Muscle layer of colon (tissue), 2 donors: ENCODE results near the gene SURF6.

Source experiments
- H3K27ac ChIP-seq: one replicate; pipeline ENCODE4 v1.7.0; 2013; ENCODE audit warnings: low read depth, mild to moderate bottlenecking, low read length, moderate library complexity
- H3K27me3 ChIP-seq, 2 donors: one replicate each; pipeline ENCODE4 v1.7.0; 2013; ENCODE audit warnings: low read length in 2 of 2, mild to moderate bottlenecking in 2 of 2; ENCODE audit not compliant: insufficient read depth in 2 of 2, control insufficient read depth in 1 of 2
- H3K36me3 ChIP-seq: one replicate; pipeline ENCODE4 v1.7.0; 2013; ENCODE audit warnings: mild to moderate bottlenecking, low read length; ENCODE audit not compliant: insufficient read depth
- H3K4me1 ChIP-seq: one replicate; pipeline ENCODE4 v1.7.0; 2013; ENCODE audit warnings: mild to moderate bottlenecking, low read length; ENCODE audit not compliant: insufficient read depth
- H3K4me3 ChIP-seq, 2 donors: one replicate each; pipeline ENCODE4 v1.7.0; 2013; ENCODE audit warnings: low read length in 2 of 2, low read depth in 1 of 2, mild to moderate bottlenecking in 1 of 2, moderate library complexity in 1 of 2
- H3K9ac ChIP-seq: one replicate; pipeline ENCODE4 v1.7.0; 2013; ENCODE audit warnings: low read length
- H3K9me3 ChIP-seq: one replicate; pipeline ENCODE4 v1.7.0; 2013; ENCODE audit warnings: mild to moderate bottlenecking, low read length
- donor health status: abdominal sarcoma.
- donor health status: Adenocarcinoma of cecum.

SURF6 gene

DNA sequence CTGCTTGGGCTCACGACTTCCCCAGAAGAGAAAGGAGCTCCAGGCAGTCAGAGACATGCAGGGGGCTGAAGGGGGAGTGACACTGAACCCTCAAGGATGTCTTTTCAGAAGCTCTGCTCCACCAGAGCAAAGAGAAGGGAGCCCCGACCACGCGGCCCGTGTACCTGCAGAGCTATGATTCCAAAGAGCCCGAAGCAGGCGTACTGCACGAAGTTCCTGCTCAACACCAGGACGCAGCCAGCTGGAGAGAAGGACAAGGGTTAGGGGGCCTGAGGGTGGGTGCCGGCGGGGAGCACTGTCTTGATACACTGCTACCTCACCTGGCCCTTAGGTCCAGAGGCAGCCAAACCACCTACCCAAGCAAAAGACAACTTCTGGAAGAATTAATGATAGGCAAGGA lies 30.4 kb upstream of the SURF6 start:
- Histone ChIP-seq H3K36me3 (peaks cover 59% of the 10 kb centered on the region), H3K27ac (no peak overlapping the region), H3K4me1 (peaks cover 33% of the 10 kb centered on the region), H3K9ac (no peak overlapping the region), H3K27me3 (no peaks in the 10 kb centered on the region), H3K4me3 (no peak overlapping the region), H3K9me3 (no peaks in the 10 kb centered on the region)

DNA sequence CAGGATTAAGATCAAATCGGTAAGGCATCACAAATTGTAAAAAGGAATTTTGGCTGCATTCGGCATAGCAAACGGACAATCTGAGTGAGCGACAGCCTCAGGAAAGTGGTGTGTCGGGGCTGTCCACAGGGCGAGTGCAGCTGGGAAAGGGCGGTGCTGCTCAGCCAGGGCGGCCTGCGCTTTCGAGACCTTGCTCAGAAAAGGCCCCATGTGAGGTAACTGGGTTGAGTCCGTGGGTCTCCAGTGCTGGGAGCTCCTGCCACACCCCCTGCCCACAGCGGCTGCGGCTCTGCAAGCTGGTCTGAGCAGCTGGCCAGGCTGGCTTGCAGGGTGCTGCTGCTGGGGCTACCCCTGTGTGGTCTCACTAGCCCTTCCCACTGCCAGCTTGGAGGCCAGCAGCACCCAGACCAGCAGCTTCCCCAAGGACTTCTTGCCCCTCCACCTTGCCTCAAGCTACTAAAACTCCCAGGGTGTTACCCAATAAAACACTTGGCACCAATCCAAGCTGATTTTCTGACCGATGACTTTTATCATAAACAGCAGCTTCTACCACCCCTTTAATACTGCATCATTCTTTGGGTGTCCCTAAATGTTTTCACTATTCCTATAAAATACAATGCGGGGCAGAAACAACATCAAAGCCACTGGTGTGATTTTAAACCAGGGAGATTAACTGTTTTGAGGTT lies 26.5 kb upstream of the SURF6 start:
- Histone ChIP-seq H3K4me3 (no peak overlapping the region), H3K4me1 (peaks cover 7% of the 10 kb centered on the region), H3K27me3 (no peaks in the 10 kb centered on the region), H3K27ac (no peak overlapping the region), H3K9ac (no peak overlapping the region), H3K9me3 (no peaks in the 10 kb centered on the region), H3K36me3 (peaks cover 55% of the 10 kb centered on the region)

DNA sequence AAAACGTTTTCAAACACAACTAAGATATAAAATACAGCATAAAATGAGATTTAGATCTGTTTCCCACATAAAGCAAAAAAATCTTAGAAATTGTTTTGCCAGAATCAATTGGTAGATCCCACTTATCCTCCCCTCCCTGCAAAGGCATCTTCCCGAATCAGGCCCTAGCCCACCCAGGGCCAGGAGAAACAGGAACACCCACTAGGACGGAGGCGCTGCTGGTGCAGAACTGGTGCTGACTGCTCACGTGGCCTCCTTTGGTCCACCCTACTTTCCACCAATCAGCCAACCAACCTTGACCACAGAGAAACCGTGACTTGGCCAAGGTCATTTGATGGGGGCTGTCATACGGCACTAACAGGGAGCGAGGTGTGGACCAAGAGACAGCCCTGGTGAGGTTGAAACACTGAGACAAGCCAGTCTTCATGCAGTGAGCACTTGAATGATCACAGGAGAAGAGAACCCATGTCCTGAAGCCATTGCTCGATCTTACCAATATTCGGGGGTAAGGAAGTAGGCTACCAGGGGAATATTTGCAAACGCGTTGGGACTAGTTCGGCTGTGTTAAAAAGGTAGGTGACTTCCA lies 25.6 kb upstream of the SURF6 start:
- Histone ChIP-seq H3K36me3 (peaks cover 48% of the 10 kb centered on the region), H3K9ac (no peak overlapping the region), H3K27ac (no peak overlapping the region), H3K27me3 (no peaks in the 10 kb centered on the region), H3K4me1 (peaks cover 12% of the 10 kb centered on the region), H3K9me3 (no peaks in the 10 kb centered on the region), H3K4me3 (no peak overlapping the region)

DNA sequence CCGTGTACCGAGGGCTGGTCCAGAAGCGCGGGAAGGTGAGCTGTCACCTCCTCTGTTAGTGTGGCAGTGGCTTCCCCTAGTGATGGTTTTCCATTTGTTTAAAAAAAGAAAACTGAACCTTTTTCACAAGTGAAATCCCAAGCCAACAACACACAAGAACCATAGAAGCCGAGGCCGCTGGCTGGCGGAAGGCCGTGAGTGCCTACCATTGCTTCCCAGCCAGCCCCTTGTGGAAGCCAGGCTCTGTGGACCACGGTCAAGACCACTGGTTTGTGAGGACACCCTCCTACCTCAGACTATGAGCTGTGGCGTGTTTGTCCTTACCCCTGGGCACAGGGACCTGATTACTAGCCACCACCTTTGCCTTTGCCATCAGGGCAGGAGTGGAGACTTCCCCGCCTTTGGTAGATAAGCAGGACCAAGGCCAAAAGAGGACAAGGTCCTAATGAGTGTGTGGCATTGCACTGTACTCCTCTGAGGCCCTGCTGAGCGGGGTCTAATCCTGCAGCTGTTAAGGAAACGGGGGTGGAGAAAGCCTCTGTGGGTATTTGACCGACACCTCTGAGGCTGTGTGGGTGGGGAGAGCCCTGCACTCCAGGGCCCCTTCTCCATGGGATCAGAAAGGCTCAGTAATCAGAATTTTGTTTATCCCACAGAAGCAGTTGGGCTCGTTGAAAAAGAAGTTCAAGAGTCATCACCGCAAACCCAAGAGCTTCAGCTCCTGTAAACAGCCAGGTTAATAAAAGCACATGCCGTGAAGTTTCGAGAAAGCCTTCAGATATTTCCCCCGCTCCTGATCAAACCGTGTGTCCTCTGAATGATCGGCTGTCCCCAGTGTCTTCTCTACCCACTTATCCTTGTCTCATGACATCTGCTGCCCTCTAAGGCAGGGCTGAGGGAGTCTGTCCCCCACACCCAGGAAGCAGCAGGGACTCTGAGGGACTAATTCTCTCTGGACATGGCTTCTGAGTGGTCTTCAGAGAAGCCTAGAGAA lies 24.7 kb upstream of the SURF6 start:
- Histone ChIP-seq H3K27me3 (no peaks in the 10 kb centered on the region), H3K9ac (no peak overlapping the region), H3K4me1 (peaks cover 13% of the 10 kb centered on the region), H3K27ac (no peak overlapping the region), H3K9me3 (no peaks in the 10 kb centered on the region), H3K36me3 (peaks cover 39% of the 10 kb centered on the region), H3K4me3 (no peak overlapping the region)

DNA sequence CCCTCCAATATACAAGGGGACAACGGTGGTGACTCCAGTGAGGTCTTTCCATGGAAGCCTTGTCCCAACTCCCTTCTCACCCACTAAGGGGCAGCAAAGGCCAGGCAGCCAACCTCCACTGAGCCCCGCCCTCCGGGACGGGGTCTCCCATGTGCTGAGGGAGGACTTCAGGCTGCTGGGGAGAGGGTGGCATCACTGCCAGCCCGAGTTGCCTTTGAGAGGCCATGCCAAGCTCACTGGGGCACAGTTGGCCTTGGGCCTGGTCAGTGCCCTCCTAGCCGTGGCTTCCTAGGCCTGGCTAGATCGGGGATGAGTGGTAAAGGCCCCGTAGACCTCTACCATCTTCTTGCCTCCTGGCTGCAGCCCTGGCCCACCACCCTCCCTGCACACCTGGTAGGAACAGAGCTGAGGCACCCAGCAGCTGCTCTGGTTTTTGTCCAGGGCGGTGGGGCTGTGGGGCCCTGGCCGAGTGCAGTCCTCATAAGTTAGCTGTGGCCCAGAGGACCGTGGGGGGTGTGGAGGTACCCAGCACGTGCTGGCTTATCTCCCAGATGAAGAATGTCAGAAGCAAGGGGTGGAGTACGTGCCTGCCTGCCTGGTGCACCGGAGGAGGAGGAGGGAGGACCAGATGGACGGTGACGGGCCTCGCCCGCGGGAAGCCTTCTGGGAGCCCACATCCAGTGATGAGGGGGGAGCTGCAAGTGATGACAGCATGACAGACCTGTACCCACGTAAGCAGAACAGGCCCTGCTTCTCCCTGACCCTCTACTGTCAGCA lies 23.6 kb upstream of the SURF6 start:
- Histone ChIP-seq H3K27me3 (no peaks in the 10 kb centered on the region), H3K4me1 (peaks cover 22% of the 10 kb centered on the region), H3K4me3 (no peak overlapping the region), H3K27ac (no peak overlapping the region), H3K9ac (no peak overlapping the region), H3K9me3 (no peaks in the 10 kb centered on the region), H3K36me3 (peaks cover 36% of the 10 kb centered on the region)

DNA sequence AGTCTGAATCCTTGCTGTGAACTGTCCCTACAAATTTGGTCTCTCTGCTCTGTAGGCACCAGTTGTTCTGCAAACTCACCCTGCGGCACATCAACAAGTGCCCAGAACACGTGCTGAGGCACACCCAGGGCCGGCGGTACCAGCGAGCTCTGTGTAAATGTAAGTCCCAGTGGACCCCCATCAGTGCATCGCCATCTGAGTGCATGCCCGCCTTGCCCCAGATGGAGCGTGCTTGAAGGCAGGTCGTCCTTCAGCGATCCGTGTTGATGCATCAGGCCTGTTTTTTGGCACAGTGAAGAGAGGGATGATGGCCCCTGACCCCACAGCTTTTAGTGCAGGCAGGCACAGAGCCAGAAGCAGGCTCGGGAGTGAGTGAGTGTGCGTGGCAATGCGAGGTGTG lies 21.7 kb upstream of the SURF6 start:
- H3K9me3 ChIP-seq = no peaks in the 10 kb centered on the region
- H3K36me3 ChIP-seq = peaks cover 32% of the 10 kb centered on the region
- peak overlapping the region in 1 of 2 donors; percentile 8 for H3K4me3 ChIP-seq
- H3K4me1 ChIP-seq = peaks cover 22% of the 10 kb centered on the region
- H3K27ac ChIP-seq = no peak overlapping the region
- no peak overlapping the region for H3K9ac ChIP-seq
- no peaks in the 10 kb centered on the region for H3K27me3 ChIP-seq

DNA sequence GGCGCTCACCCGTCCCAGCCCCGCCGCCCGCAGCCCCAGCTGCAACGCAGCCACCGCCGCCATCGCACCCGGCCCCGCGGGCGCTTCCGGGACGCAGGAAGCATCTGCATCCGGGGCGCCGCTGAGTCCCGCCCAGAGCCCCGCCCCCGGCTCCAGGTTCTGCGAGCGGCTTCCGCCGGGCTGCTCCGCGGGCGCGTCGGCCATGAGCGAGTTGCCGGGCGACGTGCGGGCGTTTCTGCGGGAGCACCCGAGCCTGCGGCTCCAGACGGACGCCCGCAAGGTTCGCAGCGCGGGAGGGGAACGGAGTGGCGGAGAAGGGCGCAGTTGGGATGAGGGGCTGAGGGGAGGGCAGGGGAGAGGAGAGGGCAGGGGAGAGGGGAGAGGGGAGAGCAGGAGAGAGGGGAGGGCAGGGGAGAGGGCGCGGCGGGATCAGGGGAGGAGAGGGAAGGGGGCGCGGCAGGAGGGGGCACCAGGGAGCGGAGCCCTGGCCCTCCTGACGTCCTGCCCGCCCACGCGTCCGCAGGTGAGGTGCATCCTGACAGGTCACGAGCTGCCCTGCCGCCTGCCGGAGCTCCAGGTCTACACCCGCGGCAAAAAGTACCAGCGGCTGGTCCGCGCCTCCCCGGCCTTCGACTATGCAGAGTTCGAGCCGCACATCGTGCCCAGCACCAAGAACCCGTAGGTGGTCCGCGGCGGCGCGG lies 20.6 kb upstream of the SURF6 start, which contains the start of the genes SURF1 and SURF2:
SURF1 (minus strand) TSS at position 97 of the 701 bp plus-strand sequence; CDS start at position 63, 34 bp downstream.
SURF2 (plus strand) TSS at position 160 of the 701 bp plus-strand sequence; CDS start at position 203, 43 bp downstream.
- peak within 1 kb of the TSS; percentile 71 to 77 for H3K4me3 ChIP-seq
- H3K27ac ChIP-seq = peak within 1 kb of the TSS; percentile 61
- H3K9ac ChIP-seq = peak within 1 kb of the TSS; percentile 57
- H3K9me3 ChIP-seq = no peaks in the 10 kb centered on the region
- no peaks in the 10 kb centered on the region for H3K27me3 ChIP-seq
- peaks cover 32% of the 10 kb centered on the region for H3K36me3 ChIP-seq
- peaks cover 22% of the 10 kb centered on the region for H3K4me1 ChIP-seq

DNA sequence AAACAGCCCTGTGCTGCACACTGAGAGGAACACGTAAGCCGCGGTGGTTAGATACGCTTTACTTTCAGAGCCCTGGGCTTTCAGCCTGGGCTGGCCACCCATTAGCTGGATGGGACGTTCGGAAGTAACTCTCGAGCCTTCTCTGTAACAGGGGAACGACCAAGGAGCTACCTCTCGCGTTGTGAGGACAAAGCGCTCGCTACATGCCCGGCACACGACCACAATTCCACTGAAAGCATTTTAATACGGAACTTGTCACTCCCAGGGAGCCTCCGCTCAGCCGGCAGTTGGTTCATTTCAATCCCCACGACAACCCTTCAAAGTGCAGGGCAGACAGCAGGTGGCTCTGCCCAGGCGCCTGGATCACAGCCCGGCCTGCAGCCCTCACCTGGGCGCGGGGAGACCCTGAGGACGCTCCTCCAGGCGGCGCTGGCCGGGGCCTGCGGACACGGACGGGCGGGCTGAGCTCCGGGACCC lies 19.9 kb upstream of the SURF6 start:
- Histone ChIP-seq H3K9me3 (no peaks in the 10 kb centered on the region), H3K9ac (peak overlapping the region; percentile 57), H3K27me3 (no peaks in the 10 kb centered on the region), H3K4me1 (peaks cover 22% of the 10 kb centered on the region), H3K4me3 (peak overlapping the region; percentile 59 to 77), H3K36me3 (peaks cover 33% of the 10 kb centered on the region), H3K27ac (peak overlapping the region; percentile 61)

DNA sequence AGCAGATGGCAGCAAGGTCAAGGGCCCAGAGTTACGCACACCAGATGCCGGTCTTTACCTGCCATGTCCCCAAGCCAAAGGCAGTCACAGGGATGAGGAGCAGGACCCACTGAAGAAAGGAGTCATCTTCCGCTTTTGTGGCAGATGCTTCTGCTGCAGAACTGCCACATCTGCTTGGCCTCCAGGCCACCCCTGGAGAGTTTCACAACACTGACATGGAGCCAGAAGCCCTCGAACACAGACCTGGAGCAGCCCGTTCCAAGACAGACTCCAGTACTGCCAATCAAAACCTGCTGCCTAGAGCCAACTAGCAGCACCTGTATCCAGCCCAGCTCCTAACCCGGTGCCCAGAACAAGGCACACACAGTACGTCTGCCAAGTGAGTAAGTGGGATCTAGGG lies 18.8 kb upstream of the SURF6 start:
- Histone ChIP-seq H3K4me3 (no peak overlapping the region), H3K27ac (no peak overlapping the region), H3K36me3 (peaks cover 41% of the 10 kb centered on the region), H3K9ac (no peak overlapping the region), H3K27me3 (no peaks in the 10 kb centered on the region), H3K9me3 (no peaks in the 10 kb centered on the region), H3K4me1 (peaks cover 23% of the 10 kb centered on the region)

DNA sequence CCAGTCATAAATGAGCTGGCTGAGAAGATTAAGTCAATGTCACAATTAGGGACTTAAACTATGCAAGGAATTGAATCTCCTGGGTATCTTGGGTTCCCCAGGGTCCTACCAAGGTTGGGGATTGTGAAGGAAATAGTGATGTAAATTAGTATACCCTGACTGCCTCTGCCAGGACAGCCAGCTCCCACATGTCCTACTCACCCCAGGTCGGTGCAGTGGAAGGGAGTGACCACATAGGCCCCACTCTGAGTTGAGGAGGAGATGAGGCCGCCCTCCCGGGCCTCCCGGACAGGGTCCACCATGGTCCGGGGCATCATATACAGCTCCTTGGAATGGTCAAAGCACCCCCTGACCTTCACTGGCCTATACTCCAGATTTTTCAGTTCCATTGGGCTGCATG lies 17.6 kb upstream of the SURF6 start:
- no peak overlapping the region for H3K4me3 ChIP-seq
- H3K9ac ChIP-seq = no peak overlapping the region
- no peak overlapping the region for H3K27ac ChIP-seq
- H3K36me3 ChIP-seq = peaks cover 51% of the 10 kb centered on the region
- H3K9me3 ChIP-seq = no peaks in the 10 kb centered on the region
- H3K4me1 ChIP-seq = peaks cover 35% of the 10 kb centered on the region
- no peaks in the 10 kb centered on the region for H3K27me3 ChIP-seq
